NCI-H187 (cell line): ENCODE results near the gene DLGAP1.
"Not testable (repeated sequence)": the region's sequence is repeated elsewhere in the genome, so short reads cannot be mapped to it uniquely, and the experiment has no call there.

ENCODE experiments used
- DNase-seq, 2 experiments: peaks; one replicate each; lab custom pipeline; 2025; lab: John Stamatoyannopoulos, UW

Gene DLGAP1

GRCh38 chr18:4385876-4386275 lies 69.2 kb downstream of the DLGAP1 start:
- DNase-seq = no peak

- DNase-seq = no peak
Measured at GRCh38 chr18:4384932-4385331, 70.2 kb downstream of the DLGAP1 start.

GRCh38 chr18:4374564-4374963 lies 80.5 kb downstream of the DLGAP1 start:
- DNase-seq = no peak

- no peak for DNase-seq
Measured at GRCh38 chr18:4369705-4370104, 85.4 kb downstream of the DLGAP1 start.

GRCh38 chr18:4360221-4360715 lies 94.8 kb downstream of the DLGAP1 start:
- DNase-seq = no peak

- no peak for DNase-seq
Measured at GRCh38 chr18:4358618-4359017, 96.5 kb downstream of the DLGAP1 start.

GRCh38 chr18:4357579-4357978 lies 97.5 kb downstream of the DLGAP1 start:
- DNase-seq = no peak

- DNase-seq = no peak
Measured at GRCh38 chr18:4356929-4357328, 98.2 kb downstream of the DLGAP1 start.

- DNase-seq = no peak
Measured at GRCh38 chr18:4353853-4354418, 101.2 kb downstream of the DLGAP1 start.

GRCh38 chr18:4352746-4353551 lies 102.2 kb downstream of the DLGAP1 start:
- DNase-seq = no peak

- no peak for DNase-seq
Measured at GRCh38 chr18:4351005-4351404, 104.1 kb downstream of the DLGAP1 start.

GRCh38 chr18:4335386-4335785 lies 119.7 kb downstream of the DLGAP1 start:
- DNase-seq = no peak

- no peak for DNase-seq
Measured at GRCh38 chr18:4333043-4333442, 122.1 kb downstream of the DLGAP1 start.

GRCh38 chr18:4319738-4320677 lies 135.1 kb downstream of the DLGAP1 start:
- no peak for DNase-seq

GRCh38 chr18:4318311-4318710 lies 136.8 kb downstream of the DLGAP1 start:
- DNase-seq = no peak

- not testable (repeated sequence) for DNase-seq
Measured at GRCh38 chr18:4311945-4312344, 143.2 kb downstream of the DLGAP1 start.

GRCh38 chr18:4311136-4311535 lies 144.0 kb downstream of the DLGAP1 start:
- DNase-seq = no peak

- DNase-seq = no peak
Measured at GRCh38 chr18:4309227-4309626, 145.9 kb downstream of the DLGAP1 start.

- no peak for DNase-seq
Measured at GRCh38 chr18:4308576-4308975, 146.5 kb downstream of the DLGAP1 start.

GRCh38 chr18:4299395-4299794 lies 155.7 kb downstream of the DLGAP1 start:
- DNase-seq = no peak

- DNase-seq = no peak
Measured at GRCh38 chr18:4293337-4293736, 161.8 kb downstream of the DLGAP1 start.

- no peak for DNase-seq
Measured at GRCh38 chr18:4292696-4293095, 162.4 kb downstream of the DLGAP1 start.
